K562 (cell line): ENCODE measurements around the gene EGFL7. TPM values are rescaled to one million over a fixed set of nuclear protein-coding genes. Genes with fewer than 3 reads are reported as not detected.
A peak's percentile ranks its signal among the peaks of the same experiment; 100 is the strongest.

Source experiments
- ATAC-seq: fragments of 200-7000 bp; cut with Tn5 transposase; 3 replicates; pipeline ENCODE4 v1.9.1; 2020; ENCODE audit warnings: moderate library complexity
- BruUV-seq: library from RNA; stranded (reverse); fragments of 400-500 nt; replicated peaks from 2 replicates; lab custom pipeline; 2021; lab: Mats Ljungman, UMichigan
- CTCF ChIA-PET: fragments of 300-600 bp; formaldehyde crosslinking; extraction: SDS; loops from one replicate; lab custom pipeline; 2021; ENCODE audit warnings: low intra/inter-chr PET ratio; lab: Yijun Ruan, JAX
- POLR2A ChIA-PET: fragments of 300-600, 350-650 bp; sonication (Branson Sonifier 250); formaldehyde crosslinking; extraction: SDS; loops from one replicate; lab custom pipeline; 2021; ENCODE audit warnings: antibody characterized with exemption, inconsistent platforms; lab: Yijun Ruan, JAX
- DNase-seq, 4 experiments: peaks; one replicate each; pipeline versions ENCODE4 v3.0.0 to v3.0.0-alpha.2; 2011 to 2018; ENCODE audit warnings: low spot score in 3 of 4, mixed read lengths in 3 of 4; ENCODE audit errors: extremely low read depth in 1 of 4
- FAIRE-seq: peaks from 2 replicates; lab custom pipeline; 2011; peaks lifted over from hg19 to GRCh38; lab: Jason Lieb, UNC
- H2AFZ ChIP-seq: 2 replicates; pipeline ENCODE4 v1.6.0; 2011; ENCODE audit warnings: low read depth, low read length, control low read depth, inconsistent platforms
- H3K27ac ChIP-seq: fragments of 200-600 bp; 3 replicates; pipeline ENCODE4 v1.8.0; 2011; ENCODE audit warnings: low read depth, mild to moderate bottlenecking, control low read depth, inconsistent platforms, low read length, moderate library complexity, mixed read lengths; ENCODE audit errors: extremely low read depth
- H3K27me3 ChIP-seq, 2 experiments: fragments of 300-600 bp in 1 of 2; 2 replicates in 1 of 2; 3 replicates in 1 of 2; pipeline versions ENCODE4 v1.6.0 to v1.8.0; 2011; ENCODE audit warnings: inconsistent platforms in 2 of 2, low read length in 2 of 2, mild to moderate bottlenecking in 1 of 2, mixed read lengths in 1 of 2, moderate library complexity in 1 of 2; ENCODE audit not compliant: control insufficient read depth in 2 of 2, insufficient read depth in 2 of 2
- H3K36me3 ChIP-seq: fragments of 300-600 bp; 3 replicates; pipeline ENCODE4 v1.8.0; 2011; ENCODE audit warnings: mild to moderate bottlenecking, low read length, inconsistent platforms; ENCODE audit not compliant: control insufficient read depth, insufficient read depth
- H3K4me1 ChIP-seq, 2 experiments: fragments of 200-600 bp in 1 of 2; replicated peaks in 1 of 2; 2 replicates in 1 of 2; 3 replicates in 1 of 2; pipeline versions ENCODE4 v1.5.1 to v1.8.0; 2011; ENCODE audit warnings: inconsistent platforms in 2 of 2, low read length in 2 of 2, mild to moderate bottlenecking in 1 of 2, mixed read lengths in 1 of 2, moderate library complexity in 1 of 2; ENCODE audit not compliant: control insufficient read depth in 2 of 2, insufficient read depth in 2 of 2
- H3K4me2 ChIP-seq: 2 replicates; pipeline ENCODE4 v1.6.1; 2011; ENCODE audit warnings: low read length, control low read depth, inconsistent platforms, mixed read lengths; ENCODE audit not compliant: insufficient read depth
- H3K4me3 ChIP-seq: fragments of 200-600 bp; sonication (generic), shearing (Covaris generic); 2 replicates; pipeline ENCODE4 v1.5.1; 2016; ENCODE audit warnings: control low read depth, inconsistent platforms
- H3K79me2 ChIP-seq: fragments of 200-600 bp; 3 replicates; pipeline ENCODE4 v1.8.0; 2011; ENCODE audit warnings: low read length, inconsistent platforms; ENCODE audit not compliant: control insufficient read depth, insufficient read depth
- H3K9ac ChIP-seq, 2 experiments: 2 replicates each; pipeline versions ENCODE4 v1.6.0 to v1.6.1; 2011; ENCODE audit warnings: low read depth in 2 of 2, low read length in 2 of 2, control low read depth in 1 of 2, inconsistent platforms in 1 of 2, mild to moderate bottlenecking in 1 of 2, mixed read lengths in 1 of 2; ENCODE audit not compliant: insufficient read depth in 1 of 2
- H3K9me1 ChIP-seq: one replicate; pipeline ENCODE4 v1.6.0; 2011; ENCODE audit warnings: inconsistent platforms, mild to moderate bottlenecking, low read length, moderate library complexity; ENCODE audit not compliant: control insufficient read depth, insufficient read depth
- H3K9me3 ChIP-seq: replicated peaks from 2 replicates; pipeline ENCODE4 v1.5.1; 2011; ENCODE audit warnings: low read depth, low read length, inconsistent platforms; ENCODE audit not compliant: control insufficient read depth, insufficient read depth
- H4K20me1 ChIP-seq: replicated peaks from 2 replicates; pipeline ENCODE4 v1.6.1; 2011; ENCODE audit warnings: low read length, inconsistent platforms, mixed read lengths; ENCODE audit not compliant: control insufficient read depth, insufficient read depth
- BACH1 ChIP-seq: fragments of 200-800 bp; sonication (Bioruptor generic); IDR thresholded peaks from 2 replicates; pipeline ENCODE4 v1.6.1; 2016; ENCODE audit warnings: missing genetic modification characterization, missing compliant biosample characterization
- CTBP1 ChIP-seq: fragments of 450-650 bp; IDR thresholded peaks from 2 replicates; pipeline ENCODE4 v1.6.1; 2016; ENCODE audit warnings: borderline replicate concordance
- E2F1 ChIP-seq: sonication (generic); formaldehyde crosslinking; IDR thresholded peaks from 2 replicates; pipeline ENCODE4 v1.8.1; 2023; ENCODE audit warnings: mild to moderate bottlenecking, missing genetic modification reagents, moderate library complexity
- HMGN3 ChIP-seq: IDR thresholded peaks from 2 replicates; pipeline ENCODE4 v1.6.1; 2011; ENCODE audit warnings: borderline replicate concordance, low read depth, mild to moderate bottlenecking, mixed read lengths, low read length; ENCODE audit not compliant: insufficient read length; ENCODE audit errors: extremely low read depth
- MAFF ChIP-seq: IDR thresholded peaks from 2 replicates; pipeline ENCODE4 v1.6.1; 2012; ENCODE audit warnings: low read length, improper control_type of control experiment
- MAZ ChIP-seq, 2 experiments: fragments of 450-650 bp in 1 of 2; sonication (generic) in 1 of 2; formaldehyde crosslinking; IDR thresholded peaks in 1 of 2; conservative IDR thresholded peaks in 1 of 2; 2 replicates each; pipeline versions ENCODE4 v1.4.0 to v1.5.0; 2020; ENCODE audit warnings: mild to moderate bottlenecking in 1 of 2, missing genetic modification reagents in 1 of 2
- NCOR1 ChIP-seq: fragments of 450-650 bp; IDR thresholded peaks from 2 replicates; pipeline ENCODE4 v1.6.1; 2016; ENCODE audit warnings: mild to moderate bottlenecking, moderate library complexity
- POLR2A ChIP-seq: fragments of 450-650 bp; conservative IDR thresholded peaks from 2 replicates; pipeline ENCODE4 v1.6.1; 2016
- POLR2G ChIP-seq: fragments of 200-400 bp; formaldehyde crosslinking; IDR thresholded peaks from 2 replicates; pipeline ENCODE4 v1.6.1; 2017; ENCODE audit warnings: low read depth, mild to moderate bottlenecking, antibody characterized with exemption, low read length, moderate library complexity
- SMARCE1 ChIP-seq: fragments of 450-650 bp; IDR thresholded peaks from 2 replicates; pipeline ENCODE4 v1.7.1; 2016; ENCODE audit warnings: mild to moderate bottlenecking
- SP1 ChIP-seq: sonication (generic); formaldehyde crosslinking; IDR thresholded peaks from 2 replicates; pipeline ENCODE4 v1.8.1; 2022; ENCODE audit warnings: mild to moderate bottlenecking, missing genetic modification reagents
- ZBTB2 ChIP-seq: fragments of 450-650 bp; IDR thresholded peaks from 2 replicates; pipeline ENCODE4 v1.6.1; 2016; ENCODE audit warnings: antibody characterized with exemption
- ZNF232 ChIP-seq: sonication (generic); formaldehyde crosslinking; IDR thresholded peaks from 2 replicates; pipeline ENCODE4 v1.8.0; 2022; ENCODE audit warnings: mild to moderate bottlenecking, missing genetic modification reagents
- WGBS: fragments of 100-300 bp; shearing (Covaris generic); methylation state at CpG from one replicate; pipeline ENCODE4 v1.1.6; 2016; ENCODE audit warnings: low coverage, mixed read lengths; ENCODE audit not compliant: insufficient coverage; ENCODE audit errors: missing lambda C conversion rate; 5-methylcytosine and 5-hydroxymethylcytosine counted together
- in situ Hi-C: fragments of 300-500 bp; cut with MboI; formaldehyde crosslinking; loops from 4 replicates; pipeline ENCODE4 v1.15.0; 2018; ENCODE audit warnings: inconsistent platforms, mixed read lengths
- intact Hi-C: fragments of 100-400 bp; cut with micrococcal nuclease; formaldehyde crosslinking; loops from 2 replicates; pipeline ENCODE4 v1.14.2; 2022
- polyA plus RNA-seq, 8 experiments: library from polyadenylated mRNA; depleted of rRNA in 4 of 8; stranded (reverse) in 5 of 8; unstranded in 3 of 8; fragments of >200 nt; fragmentation: Nextera tagmentation in 2 of 8; fragmentation: Illumina TruSeq in 1 of 8; extraction: Ambion mirVana in 2 of 8; extraction: Trizol in 1 of 8; gene quantifications; 2 replicates each; pipeline versions ENCODE4 v1.2.1 to v1.2.3, GENCODE V29; 2011 to 2014; ENCODE audit warnings: inconsistent platforms in 1 of 8, missing spikeins in 1 of 8
- total RNA-seq, 7 experiments: library from RNA; depleted of rRNA in 6 of 7; stranded (reverse); fragments of >200 nt in 6 of 7; fragmentation: Illumina TruSeq in 2 of 7; extraction: Trizol in 2 of 7; gene quantifications; 2 replicates each; pipeline versions ENCODE4 v1.2.1 to v1.2.3, GENCODE V29; 2011 to 2021; ENCODE audit warnings: low replicate concordance in 1 of 7
- TF ChIP-seq, protein P1 (sequence below): fragments of 450-650 bp; formaldehyde crosslinking; IDR thresholded peaks from 2 replicates; pipeline ENCODE4 v1.4.0; 2020; ENCODE audit warnings: mild to moderate bottlenecking, moderate library complexity

Gene EGFL7
- total and polyA plus RNA-seq, 9 of the 15 experiments (the other 6 are each of a cell fraction or from before 2014, with no cell fraction given), result 1.5 to 286 (median 55.5) TPM

- Histone ChIP-seq H2AFZ (peak within 1 kb of the TSS; percentile 85), H3K9me1 (no peaks in the 10 kb centered on the region), H3K9me3 (no peaks in the 10 kb centered on the region), H4K20me1 (no peaks in the 10 kb centered on the region), H3K27ac (peak within 1 kb of the TSS; percentile 62; the same call in 2 of the 3 replicates), H3K79me2 (peaks cover 12% of the 10 kb centered on the region), H3K4me3 (peak within 1 kb of the TSS; percentile 63), H3K27me3 (no peaks in the 10 kb centered on the region), H3K4me2 (peak within 1 kb of the TSS; percentile 75), H3K36me3 (peaks cover 4% of the 10 kb centered on the region; the same call in 1 of the 3 replicates), H3K9ac (peak within 1 kb of the TSS; percentile 63 to 94; a peak in 3 of 4 replicates), H3K4me1 (peaks cover 15 to 65% of the 10 kb centered on the region in 2 experiments)
- FAIRE-seq, result peak; percentile 58
- POLR2A ChIA-PET, result interaction anchor here (0.7 to 3.2 kb wide), 5 partner anchors 9 to 40 kb away, joined by 3 to 44 read pairs (median 4); no protein-coding TSS in a partner anchor
- peak; percentile 65 to 96 (median 93) for DNase-seq
- CTCF ChIA-PET, result interaction anchor here (0.6 kb wide), 1 partner anchor 233 kb away, joined by 4 read pairs; the partner anchor contains the start of gene C8G
- ATAC-seq, result peak; percentile 68
- WGBS, result 3% methylated on average over 26 of the region's 119 CpGs
- no TSS peak for BruUV-seq
- in situ Hi-C loops (no loop called here), intact Hi-C loops (no loop called here)
- no peak for TF ChIP-seq MAFF
- TF ChIP-seq POLR2G, result peak; percentile 43; the same call in 1 of the 2 replicates
- TF ChIP-seq CTBP1, result peak; percentile 68
- TF ChIP-seq SP1 (CRISPR knock-in tag), result peak; percentile 49; the same call in 1 of the 2 replicates
- TF ChIP-seq, protein P1, sequence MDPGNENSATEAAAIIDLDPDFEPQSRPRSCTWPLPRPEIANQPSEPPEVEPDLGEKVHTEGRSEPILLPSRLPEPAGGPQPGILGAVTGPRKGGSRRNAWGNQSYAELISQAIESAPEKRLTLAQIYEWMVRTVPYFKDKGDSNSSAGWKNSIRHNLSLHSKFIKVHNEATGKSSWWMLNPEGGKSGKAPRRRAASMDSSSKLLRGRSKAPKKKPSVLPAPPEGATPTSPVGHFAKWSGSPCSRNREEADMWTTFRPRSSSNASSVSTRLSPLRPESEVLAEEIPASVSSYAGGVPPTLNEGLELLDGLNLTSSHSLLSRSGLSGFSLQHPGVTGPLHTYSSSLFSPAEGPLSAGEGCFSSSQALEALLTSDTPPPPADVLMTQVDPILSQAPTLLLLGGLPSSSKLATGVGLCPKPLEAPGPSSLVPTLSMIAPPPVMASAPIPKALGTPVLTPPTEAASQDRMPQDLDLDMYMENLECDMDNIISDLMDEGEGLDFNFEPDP, result no peak
- peak; percentile 55 for TF ChIP-seq HMGN3
- no peak for TF ChIP-seq BACH1 (tag)
- 0 out of 2 replicates have a peak, but pooled peaks have one; percentile 28 for TF ChIP-seq ZBTB2
- TF ChIP-seq POLR2A, result no peak
- TF ChIP-seq NCOR1, result no peak
- no peak for TF ChIP-seq SMARCE1
- no peak for TF ChIP-seq E2F1 (CRISPR knock-in tag)
- 0 out of 2 replicates have a peak, but pooled peaks have one; percentile 38 for TF ChIP-seq ZNF232 (CRISPR knock-in tag)
- 0 out of 4 replicates have a peak, but pooled peaks have one; percentile 35 to 46 for TF ChIP-seq MAZ (CRISPR knock-in tag; conservative IDR thresholded peaks at IDR 0.05 in 1 of 2, IDR thresholded peaks at IDR 0.05 in 1 of 2)
Observed at GRCh38 chr9:136711751-136712689, 49.3 kb downstream of the EGFL7 start, which contains the start of gene DIPK1B. Gene DIPK1B (plus strand): TSS chr9:136712572. CDS start chr9:136712666, 94 bp downstream.
